ENCODE results near the gene OR52B2.

DNA sequence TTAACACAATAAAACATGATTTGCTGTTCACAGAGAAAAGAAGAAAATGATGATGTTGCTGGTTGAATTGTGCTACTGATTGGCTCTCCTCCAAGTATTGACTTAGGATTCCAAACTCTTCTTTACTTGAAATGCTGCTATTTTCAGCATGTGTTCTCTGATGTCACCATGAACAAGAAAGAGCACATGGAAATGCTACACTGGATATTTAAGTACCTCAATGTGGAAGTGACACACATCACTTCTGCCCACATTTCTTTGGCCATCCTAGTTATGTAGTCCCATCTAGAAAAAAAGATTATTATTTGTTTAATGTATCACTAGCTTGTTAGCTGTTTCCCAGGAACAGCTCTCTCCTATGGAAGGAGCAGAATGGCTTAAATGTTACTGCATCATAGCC lies 27.2 kb downstream of the OR52B2 start:
- TF ChIP-seq, protein P1, sequence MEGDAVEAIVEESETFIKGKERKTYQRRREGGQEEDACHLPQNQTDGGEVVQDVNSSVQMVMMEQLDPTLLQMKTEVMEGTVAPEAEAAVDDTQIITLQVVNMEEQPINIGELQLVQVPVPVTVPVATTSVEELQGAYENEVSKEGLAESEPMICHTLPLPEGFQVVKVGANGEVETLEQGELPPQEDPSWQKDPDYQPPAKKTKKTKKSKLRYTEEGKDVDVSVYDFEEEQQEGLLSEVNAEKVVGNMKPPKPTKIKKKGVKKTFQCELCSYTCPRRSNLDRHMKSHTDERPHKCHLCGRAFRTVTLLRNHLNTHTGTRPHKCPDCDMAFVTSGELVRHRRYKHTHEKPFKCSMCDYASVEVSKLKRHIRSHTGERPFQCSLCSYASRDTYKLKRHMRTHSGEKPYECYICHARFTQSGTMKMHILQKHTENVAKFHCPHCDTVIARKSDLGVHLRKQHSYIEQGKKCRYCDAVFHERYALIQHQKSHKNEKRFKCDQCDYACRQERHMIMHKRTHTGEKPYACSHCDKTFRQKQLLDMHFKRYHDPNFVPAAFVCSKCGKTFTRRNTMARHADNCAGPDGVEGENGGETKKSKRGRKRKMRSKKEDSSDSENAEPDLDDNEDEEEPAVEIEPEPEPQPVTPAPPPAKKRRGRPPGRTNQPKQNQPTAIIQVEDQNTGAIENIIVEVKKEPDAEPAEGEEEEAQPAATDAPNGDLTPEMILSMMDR (IDR thresholded peaks at IDR 0.05; ENCODE audit: poor library complexity): no peak
- no peak for TF ChIP-seq EZH2phosphoT487 (IDR thresholded peaks at IDR 0.05; ENCODE audit: low read depth, severe bottlenecking, unreplicated experiment)
- no peak for TF ChIP-seq EZH2 (IDR thresholded peaks at IDR 0.05; ENCODE audit: borderline replicate concordance)

All from hepatocyte (in vitro differentiated cells).